Prostate gland (tissue), 2 donors: ENCODE results near the gene ALG1L2.
"Not testable (repeated sequence)": the region's sequence is repeated elsewhere in the genome, so short reads cannot be mapped to it uniquely, and the experiment has no call there.

Experiments
- CTCF ChIP-seq, 4 experiments: fragments of 200-600 bp in 2 of 4; fragments of 450-650 bp in 2 of 4; sonication (generic) in 2 of 4; IDR thresholded peaks; 1 replicate in 3 of 4; 2 replicates in 1 of 4; pipeline ENCODE4 v1.5.1; 2016 to 2019; ENCODE audit warnings: antibody characterized with exemption in 4 of 4, mild to moderate bottlenecking in 2 of 4, moderate library complexity in 2 of 4
- POLR2A ChIP-seq: fragments of 450-650 bp; IDR thresholded peaks from one replicate; pipeline ENCODE4 v1.6.1; 2016; ENCODE audit warnings: antibody characterized with exemption, mild to moderate bottlenecking
- POLR2AphosphoS5 ChIP-seq: sonication (generic); formaldehyde crosslinking; IDR thresholded peaks from one replicate; pipeline ENCODE4 v1.6.1; 2017; ENCODE audit warnings: antibody characterized with exemption

GRCh38 chr3:130111865-130112747, 30.5 kb downstream of the ALG1L2 start:
- TF ChIP-seq POLR2A (peak; percentile 53), POLR2AphosphoS5 (peak; percentile 3)
- not testable (repeated sequence) for TF ChIP-seq CTCF (IDR thresholded peaks at IDR 0.05)
